GM21528 (cell line): ENCODE results near the gene ANKRD53.
"Not testable (repeated sequence)": the region's sequence is repeated elsewhere in the genome, so short reads cannot be mapped to it uniquely, and the experiment has no call there.

Experiments used
- ATAC-seq: cut with Tn5 transposase; IDR thresholded peaks from one replicate; pipeline ENCODE4 v1.9.1; 2021; ENCODE audit warnings: mild to moderate bottlenecking, moderate library complexity; ENCODE audit not compliant: unreplicated experiment, low FRiP score

The ANKRD53 gene

GRCh38 chr2:70988726-70989648 lies 10.6 kb downstream of the ANKRD53 start:
- ATAC-seq, result no peak

GRCh38 chr2:70990216-70990615 lies 11.8 kb downstream of the ANKRD53 start:
- ATAC-seq, result no peak

DNA sequence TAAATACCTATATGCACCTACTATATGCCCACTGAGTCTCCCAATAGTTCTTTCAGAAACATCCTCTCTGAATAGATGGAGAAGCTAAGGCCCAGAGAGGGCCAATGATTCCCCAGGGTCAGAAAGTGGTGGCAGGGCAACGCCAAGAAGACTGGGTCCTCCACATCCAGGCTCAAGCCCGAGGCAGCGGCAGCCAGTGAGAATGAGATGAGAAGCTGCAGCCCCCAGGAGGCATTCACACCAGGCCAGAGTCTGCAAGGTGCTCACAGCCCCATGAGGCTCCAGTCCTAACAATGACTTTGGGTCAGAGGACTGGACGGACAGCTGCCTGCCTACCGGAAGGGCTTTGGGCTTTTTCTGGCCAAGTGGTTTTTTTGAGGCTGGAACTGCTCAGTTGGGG lies 12.7 kb downstream of the ANKRD53 start:
- ATAC-seq, result no peak

DNA sequence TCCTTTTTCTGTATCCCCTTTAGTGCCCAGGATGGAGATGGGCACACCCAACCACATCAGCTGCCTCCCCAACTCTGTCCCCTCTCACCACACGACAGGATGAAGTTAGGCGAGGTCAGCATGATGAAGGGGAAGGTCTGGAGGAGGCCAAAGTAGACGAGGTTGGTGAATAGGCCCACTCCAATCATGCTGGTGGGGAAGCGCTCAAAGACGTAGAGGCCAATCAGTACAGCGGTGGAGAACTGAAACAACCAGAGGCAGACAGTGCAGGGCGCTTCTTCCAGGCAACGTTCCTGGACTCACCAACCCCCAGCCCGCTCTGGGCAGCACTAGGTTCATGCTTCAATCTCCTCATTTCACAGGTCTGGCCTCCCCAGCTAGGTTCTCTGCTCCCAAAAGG lies 13.3 kb downstream of the ANKRD53 start:
- no peak for ATAC-seq

- no peak for ATAC-seq
Observed at GRCh38 chr2:70992945-70993853, 14.8 kb downstream of the ANKRD53 start.

DNA sequence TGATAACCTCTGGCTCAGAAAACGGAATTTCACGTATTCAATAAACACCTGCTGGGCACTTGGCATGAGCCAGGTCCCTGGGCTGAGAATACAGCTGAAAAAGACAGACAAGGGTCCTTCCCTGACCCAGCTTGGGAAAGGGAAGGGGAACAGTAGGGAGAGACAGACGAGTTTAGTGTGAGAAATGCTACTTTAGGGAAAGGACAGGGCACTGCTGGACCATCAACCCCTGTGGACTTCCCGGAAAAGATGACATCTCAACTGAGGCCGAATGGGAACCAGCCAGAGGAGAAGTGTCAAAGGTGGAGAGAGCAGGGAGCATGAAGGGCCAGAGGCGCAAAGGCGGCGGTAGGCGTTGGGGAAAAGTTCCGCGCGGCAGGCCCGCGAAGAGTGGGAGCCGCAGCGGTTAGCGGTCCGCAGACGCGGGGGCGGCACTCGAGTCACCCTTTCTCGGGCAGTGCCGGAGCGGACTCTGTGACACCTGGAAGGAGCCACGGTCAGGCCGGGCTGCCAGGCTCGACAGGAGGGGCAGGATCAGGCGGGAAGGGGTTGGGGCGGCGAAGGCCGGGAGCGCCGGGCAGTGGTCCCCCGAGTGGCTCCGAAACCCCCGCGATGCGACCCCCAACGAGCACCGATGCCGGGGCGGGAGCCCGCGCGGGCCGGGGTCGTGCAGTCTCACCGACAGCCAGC lies 15.7 kb downstream of the ANKRD53 start:
- peak; percentile 36 for ATAC-seq

DNA sequence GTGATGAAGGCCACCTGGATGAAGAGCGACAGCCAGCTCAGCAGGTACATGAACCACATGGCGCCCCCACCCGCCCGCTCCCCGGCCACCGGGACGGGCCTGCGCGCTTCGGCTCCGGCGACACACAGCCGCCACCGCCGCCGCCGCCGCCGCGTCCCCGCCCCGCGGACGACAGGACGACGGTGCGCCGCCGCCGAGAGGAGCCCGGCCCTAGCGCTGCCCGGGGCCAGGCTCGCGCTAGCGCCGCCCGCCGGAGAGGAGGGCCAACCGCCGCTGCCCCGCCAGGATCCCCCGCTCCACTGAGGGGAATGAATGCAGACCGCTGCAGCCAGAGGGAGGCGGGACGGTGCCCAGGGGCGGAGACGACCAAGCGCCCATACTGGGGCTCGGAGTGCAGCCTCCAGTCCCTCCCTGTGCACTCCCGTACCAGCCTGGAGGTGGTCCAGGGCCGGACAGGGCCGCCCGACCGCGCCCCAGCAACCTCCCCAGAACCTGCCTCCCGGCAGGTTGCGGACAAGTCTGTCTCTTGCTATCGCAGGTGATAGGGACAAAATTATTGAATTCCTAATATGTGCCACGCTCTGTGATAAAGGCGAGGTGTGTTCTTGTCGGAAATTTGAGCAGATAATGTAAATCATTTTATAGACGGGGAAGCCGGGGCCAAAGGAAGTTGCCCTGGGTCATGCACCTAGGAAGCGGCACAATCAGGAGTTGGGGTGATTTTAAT lies 16.4 kb downstream of the ANKRD53 start, which contains the start of gene TEX261:
TEX261 (minus strand) TSS at position 175 of the 727 bp plus-strand sequence; CDS start at position 59, 116 bp downstream.
- ATAC-seq, result peak; percentile 94

DNA sequence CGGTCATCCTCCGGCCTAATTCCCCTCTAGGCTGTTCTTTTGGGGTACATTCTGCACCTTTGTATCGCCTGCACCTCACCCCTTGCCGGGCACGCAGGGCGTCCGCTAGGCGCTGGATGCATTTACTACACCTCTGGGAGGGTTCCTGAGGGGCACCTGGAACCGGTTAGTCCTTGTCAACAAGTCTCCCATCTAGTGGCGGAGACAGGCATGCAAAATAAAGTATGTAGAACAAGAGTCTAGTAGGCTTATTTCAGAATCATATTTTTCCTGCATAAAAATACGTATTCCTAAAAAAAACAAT lies 16.9 kb downstream of the ANKRD53 start:
- peak; percentile 59 for ATAC-seq

- ATAC-seq, result not testable (repeated sequence)
Observed at GRCh38 chr2:70998885-70999284, 20.5 kb downstream of the ANKRD53 start.

GRCh38 chr2:70999362-70999761 lies 20.9 kb downstream of the ANKRD53 start:
- no peak for ATAC-seq

- ATAC-seq, result not testable (repeated sequence)
Observed at GRCh38 chr2:70999931-71000330, 21.5 kb downstream of the ANKRD53 start.

- peak; percentile 94 for ATAC-seq
Observed at GRCh38 chr2:71000780-71001591, 22.6 kb downstream of the ANKRD53 start.

GRCh38 chr2:71001592-71001927 lies 23.1 kb downstream of the ANKRD53 start:
- no peak for ATAC-seq

GRCh38 chr2:71001981-71002570 lies 23.6 kb downstream of the ANKRD53 start:
- ATAC-seq, result no peak

DNA sequence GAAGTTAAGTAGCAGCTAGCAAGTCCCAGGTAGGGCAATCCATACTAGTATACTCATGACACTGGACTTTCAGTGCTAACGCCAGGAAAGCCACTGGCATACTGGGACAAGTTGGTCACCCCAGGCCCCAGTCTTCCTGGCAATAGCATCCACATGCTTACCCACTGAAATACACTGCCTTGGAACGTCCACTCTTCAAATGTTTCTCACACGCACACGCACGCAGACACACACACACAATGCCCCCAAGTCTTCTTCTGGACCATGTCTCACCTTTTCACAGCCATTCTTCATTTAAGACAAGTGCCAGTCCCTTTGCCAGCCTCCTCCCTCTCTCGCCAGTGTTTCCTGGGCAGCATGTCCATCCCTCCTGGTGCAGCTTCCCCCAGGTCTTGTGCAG lies 25.0 kb downstream of the ANKRD53 start:
- ATAC-seq, result no peak

GRCh38 chr2:71003966-71004755 lies 25.7 kb downstream of the ANKRD53 start:
- ATAC-seq, result no peak

- ATAC-seq, result no peak
Observed at GRCh38 chr2:71004857-71005256, 26.4 kb downstream of the ANKRD53 start.
